ENCODE measurements around the gene HRH1.

HRH1 gene

GRCh38 chr3:11306817-11307589 lies 152.7 kb downstream of the HRH1 start:
- peak in 1 of 2 donors; percentile 39 for DNase-seq (ENCODE audit: extremely low read depth in 1 of 2, low read depth in 1 of 2)

- no peak for DNase-seq (ENCODE audit: extremely low read depth in 1 of 2, low read depth in 1 of 2)
Measured at GRCh38 chr3:11307830-11308432, 153.6 kb downstream of the HRH1 start.

GRCh38 chr3:11310258-11310657 lies 156.0 kb downstream of the HRH1 start:
- no peak for DNase-seq (ENCODE audit: extremely low read depth in 1 of 2, low read depth in 1 of 2)

GRCh38 chr3:11312166-11312565 lies 157.9 kb downstream of the HRH1 start:
- DNase-seq (ENCODE audit: extremely low read depth in 1 of 2, low read depth in 1 of 2), result no peak

Measured in stimulated activated CD8-positive, alpha-beta memory T cell treated with anti-CD3 and anti-CD28 coated beads, Interleukin-7, amount 100 ng/mL, for 48 hours (primary cell).